Esophagus squamous epithelium (tissue), 5 donors: Measurements from ENCODE around the gene TFDP2. TPM values are rescaled to one million over a fixed set of nuclear protein-coding genes. Genes with fewer than 3 reads are reported as not detected.

Experiments used
- DNase-seq: peaks from one replicate; lab custom pipeline; 2025; lab: John Stamatoyannopoulos, UW
- H3K27ac ChIP-seq, 4 donors: fragments of 200-600 bp; sonication (generic); one replicate each; pipeline ENCODE4 v1.5.1; 2016 to 2019; ENCODE audit warnings: mild to moderate bottlenecking in 1 of 4
- H3K27me3 ChIP-seq, 4 donors: fragments of 200-600 bp; sonication (generic); 1 replicate in 3 of 4; 2 replicates in 1 of 4; pipeline versions ENCODE4 v1.5.1 to v1.6.0; 2017 to 2021; ENCODE audit warnings: antibody characterized with exemption in 1 of 4
- H3K36me3 ChIP-seq, 3 donors: fragments of 200-600 bp; sonication (generic); one replicate each; pipeline ENCODE4 v1.5.1; 2016 to 2019
- H3K4me1 ChIP-seq, 3 donors: fragments of 200-600 bp; sonication (generic); one replicate each; pipeline ENCODE4 v1.5.1; 2017 to 2019
- H3K4me3 ChIP-seq, 4 donors: fragments of 200-600 bp; sonication (generic); 1 replicate in 3 of 4; 2 replicates in 1 of 4; pipeline ENCODE4 v1.5.1; 2016 to 2019; ENCODE audit warnings: mild to moderate bottlenecking in 2 of 4, moderate library complexity in 1 of 4
- H3K9me3 ChIP-seq, 3 donors: fragments of 200-600 bp; sonication (generic); one replicate each; pipeline ENCODE4 v1.5.1; 2016 to 2019
- CTCF ChIP-seq, 6 experiments: fragments of 450-650 bp in 4 of 6; fragments of 200-600 bp in 2 of 6; sonication (generic) in 2 of 6; IDR thresholded peaks; one replicate each; pipeline ENCODE4 v1.5.1; 2016 to 2019; ENCODE audit warnings: antibody characterized with exemption in 6 of 6, mild to moderate bottlenecking in 4 of 6, moderate library complexity in 4 of 6
- POLR2A ChIP-seq, 4 donors: fragments of 450-650 bp; IDR thresholded peaks; one replicate each; pipeline ENCODE4 v1.6.1; 2017; ENCODE audit warnings: antibody characterized with exemption in 4 of 4, mild to moderate bottlenecking in 4 of 4, moderate library complexity in 3 of 4
- WGBS, 2 donors: methylation state at CpG; one replicate each; pipeline ENCODE4 v1.1.5; 2018; 5-methylcytosine and 5-hydroxymethylcytosine counted together
- intact Hi-C: fragments of 100-400 bp; cut with DNase I; formaldehyde crosslinking; loops from one replicate; pipeline ENCODE4 v1.15.0; 2022
- small RNA-seq, 4 donors: library from RNA; depleted of rRNA; stranded (forward); fragments of <200 nt; gene quantifications; one replicate each; pipeline ENCODE3, GENCODE V24; 2016
- total RNA-seq, 4 donors: library from RNA; depleted of rRNA; stranded (reverse); fragments of >200 nt; gene quantifications; one replicate each; pipeline ENCODE4 v1.1.0, GENCODE V29; 2016
- donor health status: DM: yes; HTN: yes; CAD: no.

The TFDP2 gene
- total RNA-seq, 4 donors from 2014 or later = 13.1 to 37.6 (median 18.6) TPM

DNA sequence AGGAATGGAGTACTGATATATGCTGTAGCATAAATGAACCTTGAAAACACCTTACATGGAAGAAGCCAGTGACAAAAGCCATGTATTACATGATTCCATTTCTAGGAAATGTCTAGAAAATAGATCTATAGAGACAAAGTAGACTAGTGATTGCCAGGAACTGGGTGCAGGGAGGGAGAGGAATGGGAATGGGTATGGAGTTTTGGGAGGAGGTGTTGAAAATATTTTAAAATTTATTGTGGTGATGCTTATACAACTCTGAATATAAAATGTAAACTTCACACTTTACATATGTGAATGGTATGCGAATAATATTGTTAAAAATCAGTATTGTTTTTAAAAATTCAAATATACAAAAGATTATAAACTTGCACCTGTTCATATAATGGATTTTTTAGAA, 250.4 kb downstream of the TFDP2 start:
- Histone ChIP-seq H3K27me3 (no peaks in the 10 kb centered on the region), H3K27ac (no peak overlapping the region), H3K9me3 (peaks cover 0 to 6% (median 0%) of the 10 kb centered on the region in 3 donors), H3K4me1 (peaks cover 0 to 33% (median 4%) of the 10 kb centered on the region in 3 donors), H3K36me3 (peaks cover 0 to 34% (median 2%) of the 10 kb centered on the region in 3 donors), H3K4me3 (no peak overlapping the region)
- intact Hi-C loops = no loop called here
- no peak for DNase-seq
- TF ChIP-seq CTCF (IDR thresholded peaks at IDR 0.05) (no peak), POLR2A (IDR thresholded peaks at IDR 0.05) (no peak)
- WGBS, 2 donors = 97 to 98% methylated on average over 1 of the region's 1 CpG

- Histone ChIP-seq H3K9me3 (peaks cover 0 to 6% (median 0%) of the 10 kb centered on the region in 3 donors), H3K27ac (no peak overlapping the region), H3K4me1 (peaks cover 0 to 41% (median 0%) of the 10 kb centered on the region in 3 donors), H3K4me3 (no peak overlapping the region), H3K36me3 (peaks cover 0 to 26% (median 4%) of the 10 kb centered on the region in 3 donors), H3K27me3 (no peaks in the 10 kb centered on the region)
- WGBS, 2 donors = 82 to 89% methylated on average over 3 of the region's 3 CpGs
- intact Hi-C loops = no loop called here
- no peak for TF ChIP-seq POLR2A (IDR thresholded peaks at IDR 0.05)
- no peak for DNase-seq
Observed at GRCh38 chr3:141895731-141896130, 253.6 kb downstream of the TFDP2 start.

- H3K4me1 ChIP-seq = peaks cover 0 to 46% (median 0%) of the 10 kb centered on the region in 3 donors
- no peak overlapping the region for H3K27ac ChIP-seq
- intact Hi-C loops = no loop called here
- no peak for DNase-seq
- TF ChIP-seq POLR2A (IDR thresholded peaks at IDR 0.05) = no peak
- WGBS, 2 donors = 36 to 43% methylated on average over 5 of the region's 5 CpGs
- no peaks in the 10 kb centered on the region for H3K27me3 ChIP-seq
- H3K4me3 ChIP-seq = no peak overlapping the region
- H3K9me3 ChIP-seq = peaks cover 0 to under 1% (median 0%) of the 10 kb centered on the region in 3 donors
- peaks cover 0 to 19% (median 4%) of the 10 kb centered on the region in 3 donors for H3K36me3 ChIP-seq
Observed at GRCh38 chr3:141894524-141895176, 254.7 kb downstream of the TFDP2 start.

Small RNA genes within 50 kb of the gene (small RNA-seq; reads per million reads assigned to genes)
- gene RNU6-425P (0 reads per million in 4 donors), gene RNU6-509P (0 to 0.07 (median 0) reads per million in 4 donors)

Other genes starting within 250 kb of the TFDP2 start
- 10 to 100 TPM; 10.8 to 18.3 (median 12.7) TPM for gene GK5, start 76.0 kb upstream of the TFDP2 start, total RNA-seq